ENCODE data around the gene EIF4A3. TPM values are rescaled to one million over a fixed set of nuclear protein-coding genes. Genes with fewer than 3 reads are reported as not detected.

EIF4A3 gene
- total RNA-seq, 4 donors from 2014 or later: 29.7 to 500 (median 79.1) TPM

- no peak for TF ChIP-seq CTCF (IDR thresholded peaks at IDR 0.05)
- TF ChIP-seq POLR2A (IDR thresholded peaks at IDR 0.05): no peak
Observed at GRCh38 chr17:80103449-80104085, 43.4 kb downstream of the EIF4A3 start.

DNA sequence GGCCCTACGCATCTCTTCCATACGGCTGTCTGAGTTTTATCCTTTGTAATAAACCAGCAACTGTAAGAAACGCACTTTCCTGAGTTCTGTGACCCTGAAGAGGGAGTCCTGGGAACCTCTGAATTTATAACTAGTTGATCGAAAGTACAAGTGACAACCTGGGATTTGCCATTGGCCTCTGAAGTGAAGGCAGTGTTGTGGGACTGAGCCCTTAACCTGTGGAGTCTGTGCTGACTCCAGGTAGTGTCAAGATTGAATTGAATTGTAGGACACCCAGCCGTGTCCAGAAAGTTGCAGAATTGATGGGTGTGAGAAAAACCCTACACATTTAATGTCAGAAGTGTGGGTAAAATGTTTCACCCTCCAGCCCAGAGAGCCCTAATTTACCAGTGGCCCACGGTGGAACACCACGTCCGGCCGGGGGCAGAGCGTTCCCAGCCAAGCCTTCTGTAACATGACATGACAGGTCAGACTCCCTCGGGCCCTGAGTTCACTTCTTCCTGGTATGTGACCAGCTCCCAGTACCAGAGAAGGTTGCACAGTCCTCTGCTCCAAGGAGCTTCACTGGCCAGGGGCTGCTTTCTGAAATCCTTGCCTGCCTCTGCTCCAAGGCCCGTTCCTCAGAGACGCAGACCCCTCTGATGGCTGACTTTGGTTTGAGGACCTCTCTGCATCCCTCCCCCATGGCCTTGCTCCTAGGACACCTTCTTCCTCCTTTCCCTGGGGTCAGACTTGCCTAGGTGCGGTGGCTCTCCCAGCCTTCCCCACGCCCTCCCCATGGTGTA lies 44.1 kb downstream of the EIF4A3 start:
- TF ChIP-seq POLR2A (IDR thresholded peaks at IDR 0.05) (no peak), CTCF (IDR thresholded peaks at IDR 0.05) (no peak)
- no peak for DNase-seq
- intact Hi-C loops (cut with DNase I; ENCODE audit: low total_unique reads): no loop called here
- H3K27ac ChIP-seq: no peak overlapping the region
- no peaks in the 10 kb centered on the region for H3K9me3 ChIP-seq
- H3K4me3 ChIP-seq: no peak overlapping the region
- H3K27me3 ChIP-seq: no peaks in the 10 kb centered on the region
- no peaks in the 10 kb centered on the region for H3K4me1 ChIP-seq
- H3K36me3 ChIP-seq: no peaks in the 10 kb centered on the region

More at GRCh38 chr17:80103449-80104085, 43.4 kb downstream of the EIF4A3 start:
- H3K27ac ChIP-seq: no peak overlapping the region
- DNase-seq: no peak
- no peaks in the 10 kb centered on the region for H3K36me3 ChIP-seq
- H3K27me3 ChIP-seq: no peaks in the 10 kb centered on the region
- intact Hi-C loops (cut with DNase I; ENCODE audit: low total_unique reads): no loop called here
- no peaks in the 10 kb centered on the region for H3K9me3 ChIP-seq
- H3K4me1 ChIP-seq: no peaks in the 10 kb centered on the region
- no peak overlapping the region for H3K4me3 ChIP-seq

DNA sequence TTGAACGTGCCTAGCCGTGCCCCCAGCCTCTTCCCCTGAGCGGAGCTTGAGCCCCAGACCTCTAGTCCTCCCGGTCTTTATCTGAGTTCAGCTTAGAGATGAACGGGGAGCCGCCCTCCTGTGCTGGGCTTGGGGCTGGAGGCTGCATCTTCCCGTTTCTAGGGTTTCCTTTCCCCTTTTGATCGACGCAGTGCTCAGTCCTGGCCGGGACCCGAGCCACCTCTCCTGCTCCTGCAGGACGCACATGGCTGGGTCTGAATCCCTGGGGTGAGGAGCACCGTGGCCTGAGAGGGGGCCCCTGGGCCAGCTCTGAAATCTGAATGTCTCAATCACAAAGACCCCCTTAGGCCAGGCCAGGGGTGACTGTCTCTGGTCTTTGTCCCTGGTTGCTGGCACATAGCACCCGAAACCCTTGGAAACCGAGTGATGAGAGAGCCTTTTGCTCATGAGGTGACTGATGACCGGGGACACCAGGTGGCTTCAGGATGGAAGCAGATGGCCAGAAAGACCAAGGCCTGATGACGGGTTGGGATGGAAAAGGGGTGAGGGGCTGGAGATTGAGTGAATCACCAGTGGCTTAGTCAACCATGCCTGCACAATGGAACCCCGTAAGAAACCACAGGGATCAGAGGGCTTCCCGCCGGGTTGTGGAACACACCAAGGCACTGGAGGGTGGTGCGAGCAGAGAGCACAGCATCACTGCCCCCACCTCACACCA lies 44.8 kb downstream of the EIF4A3 start:
- no peaks in the 10 kb centered on the region for H3K36me3 ChIP-seq
- DNase-seq: no peak
- no peaks in the 10 kb centered on the region for H3K4me1 ChIP-seq
- intact Hi-C loops (cut with DNase I; ENCODE audit: low total_unique reads): no loop called here
- no peaks in the 10 kb centered on the region for H3K9me3 ChIP-seq
- H3K27ac ChIP-seq: peak overlapping the region; percentile 94
- peak overlapping the region; percentile 75 to 80 for H3K4me3 ChIP-seq
- TF ChIP-seq CTCF (IDR thresholded peaks at IDR 0.05) (no peak), POLR2A (IDR thresholded peaks at IDR 0.05) (no peak)
- H3K27me3 ChIP-seq: no peaks in the 10 kb centered on the region

- peak; percentile 79 to 87 for DNase-seq
- TF ChIP-seq CTCF (IDR thresholded peaks at IDR 0.05): peak; percentile 58 to 99 (median 96)
- TF ChIP-seq POLR2A (IDR thresholded peaks at IDR 0.05): peak; percentile 52 to 80
- intact Hi-C loops (cut with DNase I; ENCODE audit: low total_unique reads): no loop called here
- Histone ChIP-seq H3K9me3 (no peaks in the 10 kb centered on the region), H3K4me1 (no peaks in the 10 kb centered on the region), H3K36me3 (no peaks in the 10 kb centered on the region), H3K27me3 (no peaks in the 10 kb centered on the region), H3K27ac (peak within 1 kb of the TSS; percentile 94), H3K4me3 (peak within 1 kb of the TSS; percentile 75 to 80)
Observed at GRCh38 chr17:80101011-80101945, 45.6 kb downstream of the EIF4A3 start, which contains the start of gene GAA. GAA (plus strand) TSS chr17:80101581; CDS start chr17:80104587, 3,006 bp downstream.
